OCI-LY1 (cell line): ENCODE results near the gene ZKSCAN4.

Experiments used
- H2AFZ ChIP-seq: fragments of 200-600 bp; sonication (generic), shearing (Covaris generic); 2 replicates; pipeline ENCODE4 v1.6.0; 2014; ENCODE audit warnings: antibody characterized with exemption, mild to moderate bottlenecking, low read length
- H3F3A ChIP-seq: fragments of 200-600 bp; sonication (generic), shearing (Covaris generic); 2 replicates; pipeline ENCODE4 v1.6.0; 2014; ENCODE audit warnings: mild to moderate bottlenecking, antibody characterized with exemption, low read length, moderate library complexity; ENCODE audit not compliant: insufficient read depth
- H3K27ac ChIP-seq: fragments of 200-600 bp; sonication (generic); 2 replicates; pipeline ENCODE4 v1.5.1; 2014; ENCODE audit warnings: low read length, mixed run types, mild to moderate bottlenecking, low read depth; ENCODE audit not compliant: poor library complexity, severe bottlenecking
- H3K27me3 ChIP-seq: fragments of 200-600 bp; sonication (generic); 2 replicates; pipeline ENCODE4 v1.6.0; 2014; ENCODE audit warnings: antibody characterized with exemption, mild to moderate bottlenecking, low read length, moderate library complexity; ENCODE audit not compliant: insufficient read depth
- H3K36me3 ChIP-seq: fragments of 200-600 bp; sonication (generic); 2 replicates; pipeline ENCODE4 v1.6.1; 2014; ENCODE audit warnings: mild to moderate bottlenecking, antibody characterized with exemption, low read length, moderate library complexity, mixed read lengths; ENCODE audit not compliant: insufficient read depth
- H3K4me1 ChIP-seq: fragments of 200-600 bp; sonication (generic); 2 replicates; pipeline ENCODE4 v1.5.1; 2014; ENCODE audit warnings: mild to moderate bottlenecking, low read length, moderate library complexity; ENCODE audit not compliant: insufficient read depth, severe bottlenecking
- H3K4me2 ChIP-seq: fragments of 200-600 bp; sonication (generic), shearing (Covaris generic); 2 replicates; pipeline ENCODE4 v1.6.1; 2014; ENCODE audit warnings: low read length
- H3K4me3 ChIP-seq: fragments of 200-600 bp; sonication (generic); 2 replicates; pipeline ENCODE4 v1.5.1; 2014; ENCODE audit warnings: low read length, low read depth, mild to moderate bottlenecking, mixed read lengths; ENCODE audit not compliant: poor library complexity, severe bottlenecking
- H3K79me2 ChIP-seq: fragments of 200-600 bp; shearing (Covaris generic); 2 replicates; pipeline ENCODE4 v1.6.1; 2016; ENCODE audit warnings: mixed run types, low read length, mixed read lengths; ENCODE audit not compliant: insufficient read depth
- H3K9ac ChIP-seq: fragments of 200-600 bp; sonication (generic), shearing (Covaris generic); 2 replicates; pipeline ENCODE4 v1.6.1; 2014; ENCODE audit warnings: mild to moderate bottlenecking, low read length, mixed read lengths
- H3K9me2 ChIP-seq: fragments of 200-600 bp; sonication (generic), shearing (Covaris generic); 2 replicates; pipeline ENCODE4 v1.6.1; 2014; ENCODE audit warnings: low read depth, mild to moderate bottlenecking, low read length, mixed read lengths
- H3K9me3 ChIP-seq: fragments of 200-600 bp; shearing (Covaris generic); 2 replicates; pipeline ENCODE4 v1.6.1; 2014; ENCODE audit warnings: low read length, mixed read lengths
- H4K20me1 ChIP-seq: fragments of 200-600 bp; sonication (generic), shearing (Covaris generic); 2 replicates; pipeline ENCODE4 v1.6.0; 2016; ENCODE audit warnings: mild to moderate bottlenecking, low read length; ENCODE audit not compliant: insufficient read depth
- EZH2 ChIP-seq: fragments of 200-600 bp; sonication (generic), shearing (Covaris generic); IDR thresholded peaks from 2 replicates; pipeline ENCODE4 v1.8.0; 2017; ENCODE audit warnings: borderline replicate concordance, mixed run types, mild to moderate bottlenecking, antibody characterized with exemption, low read length, moderate library complexity, mixed read lengths
- TF ChIP-seq, protein P1 (sequence below): fragments of 200-600 bp; sonication (generic), shearing (Covaris generic); IDR thresholded peaks from 2 replicates; pipeline ENCODE4 v1.5.1; 2017; ENCODE audit warnings: mild to moderate bottlenecking, antibody characterized with exemption, low read length, moderate library complexity, mixed read lengths

ZKSCAN4 gene

DNA sequence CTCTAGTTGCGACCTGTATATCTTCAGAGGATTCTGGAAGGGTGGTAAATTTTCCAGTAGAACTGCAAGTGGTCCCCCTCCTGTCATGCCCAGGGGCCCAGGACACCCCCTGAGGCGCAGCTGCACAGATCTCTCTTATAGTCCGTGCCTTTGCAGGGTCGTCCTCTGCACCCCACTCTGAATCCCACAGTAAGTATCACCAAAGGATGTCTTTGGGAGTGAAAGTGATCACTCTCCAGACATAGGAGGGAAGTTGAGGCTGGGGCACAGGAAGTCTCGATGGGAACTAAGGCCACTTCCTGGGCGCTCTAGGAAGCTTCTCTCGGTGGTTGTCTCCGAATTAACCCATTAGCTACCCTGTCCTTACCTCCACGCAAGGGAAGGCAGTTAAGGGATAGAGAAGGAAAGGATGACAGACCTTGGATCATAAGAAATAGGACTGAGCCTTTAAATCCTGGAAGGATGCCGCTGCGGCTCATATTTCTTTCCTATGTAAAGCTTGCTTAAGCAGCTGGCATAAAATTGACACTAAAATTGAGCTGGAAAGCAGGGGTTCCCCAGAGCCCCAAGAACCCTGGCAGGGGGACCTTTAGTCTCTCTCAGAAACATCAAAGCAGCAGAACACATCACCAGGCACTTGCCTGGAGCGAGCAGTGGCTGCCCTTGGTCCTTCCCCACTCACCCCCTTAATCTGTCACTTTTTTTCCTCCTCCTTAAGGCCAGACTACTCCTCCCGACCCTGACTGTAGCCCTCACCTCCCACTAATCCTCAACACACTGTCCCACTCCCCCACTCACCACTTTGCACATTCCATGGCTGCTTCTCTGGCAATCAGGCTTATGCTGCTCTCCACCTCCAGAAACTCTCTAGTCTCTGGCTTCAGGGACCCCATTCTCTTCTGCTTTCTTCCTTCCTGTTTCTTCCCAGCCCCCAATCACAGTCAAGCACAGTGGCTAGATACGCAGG, at the start of gene ZKSCAN4:
ZKSCAN4 (minus strand) TSS at position 261 of the 967 bp plus-strand sequence. CDS start 289 bp downstream, outside the sequence.
- Histone ChIP-seq H3K4me1 (peaks cover 20% of the 10 kb centered on the region), H3K79me2 (peaks cover 4% of the 10 kb centered on the region; the same call in 1 of the 2 replicates), H3K27ac (peak within 1 kb of the TSS; percentile 30), H3K4me2 (peak within 1 kb of the TSS; percentile 86), H4K20me1 (no peaks in the 10 kb centered on the region), H2AFZ (peak within 1 kb of the TSS; percentile 91), H3K9me2 (no peaks in the 10 kb centered on the region), H3K4me3 (peak within 1 kb of the TSS; percentile 97), H3K9me3 (no peaks in the 10 kb centered on the region), H3F3A (no peaks in the 10 kb centered on the region), H3K27me3 (no peaks in the 10 kb centered on the region), H3K9ac (peak within 1 kb of the TSS; percentile 95), H3K36me3 (peaks cover 12% of the 10 kb centered on the region; the same call in 1 of the 2 replicates)
- TF ChIP-seq EZH2, result no peak
- TF ChIP-seq, protein P1, sequence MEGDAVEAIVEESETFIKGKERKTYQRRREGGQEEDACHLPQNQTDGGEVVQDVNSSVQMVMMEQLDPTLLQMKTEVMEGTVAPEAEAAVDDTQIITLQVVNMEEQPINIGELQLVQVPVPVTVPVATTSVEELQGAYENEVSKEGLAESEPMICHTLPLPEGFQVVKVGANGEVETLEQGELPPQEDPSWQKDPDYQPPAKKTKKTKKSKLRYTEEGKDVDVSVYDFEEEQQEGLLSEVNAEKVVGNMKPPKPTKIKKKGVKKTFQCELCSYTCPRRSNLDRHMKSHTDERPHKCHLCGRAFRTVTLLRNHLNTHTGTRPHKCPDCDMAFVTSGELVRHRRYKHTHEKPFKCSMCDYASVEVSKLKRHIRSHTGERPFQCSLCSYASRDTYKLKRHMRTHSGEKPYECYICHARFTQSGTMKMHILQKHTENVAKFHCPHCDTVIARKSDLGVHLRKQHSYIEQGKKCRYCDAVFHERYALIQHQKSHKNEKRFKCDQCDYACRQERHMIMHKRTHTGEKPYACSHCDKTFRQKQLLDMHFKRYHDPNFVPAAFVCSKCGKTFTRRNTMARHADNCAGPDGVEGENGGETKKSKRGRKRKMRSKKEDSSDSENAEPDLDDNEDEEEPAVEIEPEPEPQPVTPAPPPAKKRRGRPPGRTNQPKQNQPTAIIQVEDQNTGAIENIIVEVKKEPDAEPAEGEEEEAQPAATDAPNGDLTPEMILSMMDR, result no peak

DNA sequence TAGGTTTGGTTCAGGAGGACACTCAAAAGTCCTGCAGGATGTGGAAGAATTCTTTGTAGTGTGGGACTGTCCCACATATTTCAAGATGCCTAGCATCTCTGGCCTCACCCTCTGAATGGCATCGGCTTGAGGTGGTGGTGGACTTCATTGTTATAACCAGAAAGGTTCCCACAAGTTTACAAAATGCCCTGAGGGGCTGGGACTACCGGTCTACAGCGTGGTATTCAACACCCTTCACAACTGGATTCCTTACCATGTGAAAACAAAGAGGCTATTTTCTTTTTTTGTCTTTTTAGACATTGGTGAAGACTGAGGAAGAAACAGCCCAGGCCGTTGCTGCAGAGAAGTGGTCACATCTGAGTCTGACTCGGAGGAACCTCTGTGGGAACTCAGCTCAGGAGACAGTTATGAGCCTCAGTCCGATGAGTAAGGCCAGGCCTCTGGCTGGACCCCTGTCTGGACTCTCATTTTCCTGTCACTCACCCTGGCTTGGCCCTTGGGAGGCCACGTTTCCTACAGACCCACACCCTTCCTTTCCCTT, 44.5 kb upstream of the ZKSCAN4 start:
- H3K4me3 ChIP-seq, result no peak overlapping the region

DNA sequence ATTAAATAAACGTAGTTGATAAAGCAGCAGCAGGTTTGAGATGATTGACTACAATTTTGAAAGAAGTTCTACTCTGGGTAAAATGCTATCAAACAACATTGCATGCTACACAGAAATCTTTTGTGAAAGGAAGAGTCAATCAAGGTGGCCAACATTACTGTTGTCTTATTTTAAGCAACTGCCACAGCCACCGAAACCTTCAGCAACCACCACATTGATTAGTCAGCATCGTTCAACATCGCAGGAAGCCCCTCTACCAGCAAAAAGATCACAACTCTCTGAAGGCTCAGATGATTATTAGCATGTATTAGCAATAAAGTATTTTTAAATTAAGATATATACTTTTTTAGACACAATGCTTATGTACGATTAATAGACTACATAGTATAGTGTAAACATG, 43.3 kb upstream of the ZKSCAN4 start:
- Histone ChIP-seq H3K36me3 (no peaks in the 10 kb centered on the region), H2AFZ (no peak overlapping the region), H3K9me3 (no peaks in the 10 kb centered on the region), H3K27me3 (no peaks in the 10 kb centered on the region), H3K4me2 (no peak overlapping the region), H4K20me1 (no peaks in the 10 kb centered on the region), H3K27ac (no peak overlapping the region), H3K4me3 (no peak overlapping the region), H3K4me1 (no peaks in the 10 kb centered on the region), H3K9me2 (no peaks in the 10 kb centered on the region), H3F3A (no peaks in the 10 kb centered on the region), H3K9ac (no peak overlapping the region), H3K79me2 (no peaks in the 10 kb centered on the region)
- no peak for TF ChIP-seq EZH2
- TF ChIP-seq, protein P1, result no peak

More for the DNA sequence above, 44.5 kb upstream of the ZKSCAN4 start:
- H3K79me2 ChIP-seq, result no peaks in the 10 kb centered on the region
- no peak for TF ChIP-seq EZH2
- TF ChIP-seq, protein P1, result no peak
- H3K4me2 ChIP-seq, result no peak overlapping the region
- H3K9me3 ChIP-seq, result no peaks in the 10 kb centered on the region
- no peak overlapping the region for H3K9ac ChIP-seq
- H3K27ac ChIP-seq, result no peak overlapping the region
- H4K20me1 ChIP-seq, result no peaks in the 10 kb centered on the region
- H3K36me3 ChIP-seq, result no peaks in the 10 kb centered on the region
- no peaks in the 10 kb centered on the region for H3K4me1 ChIP-seq
- H3K27me3 ChIP-seq, result no peaks in the 10 kb centered on the region
- no peaks in the 10 kb centered on the region for H3K9me2 ChIP-seq
- no peak overlapping the region for H2AFZ ChIP-seq
- H3F3A ChIP-seq, result no peaks in the 10 kb centered on the region
